ENCODE measurements around the gene LPP. TPM values are rescaled to one million over a fixed set of nuclear protein-coding genes. Genes with fewer than 3 reads are reported as not detected.

Gene LPP
- total RNA-seq, 1 donor from 2014 or later: 132 TPM

DNA sequence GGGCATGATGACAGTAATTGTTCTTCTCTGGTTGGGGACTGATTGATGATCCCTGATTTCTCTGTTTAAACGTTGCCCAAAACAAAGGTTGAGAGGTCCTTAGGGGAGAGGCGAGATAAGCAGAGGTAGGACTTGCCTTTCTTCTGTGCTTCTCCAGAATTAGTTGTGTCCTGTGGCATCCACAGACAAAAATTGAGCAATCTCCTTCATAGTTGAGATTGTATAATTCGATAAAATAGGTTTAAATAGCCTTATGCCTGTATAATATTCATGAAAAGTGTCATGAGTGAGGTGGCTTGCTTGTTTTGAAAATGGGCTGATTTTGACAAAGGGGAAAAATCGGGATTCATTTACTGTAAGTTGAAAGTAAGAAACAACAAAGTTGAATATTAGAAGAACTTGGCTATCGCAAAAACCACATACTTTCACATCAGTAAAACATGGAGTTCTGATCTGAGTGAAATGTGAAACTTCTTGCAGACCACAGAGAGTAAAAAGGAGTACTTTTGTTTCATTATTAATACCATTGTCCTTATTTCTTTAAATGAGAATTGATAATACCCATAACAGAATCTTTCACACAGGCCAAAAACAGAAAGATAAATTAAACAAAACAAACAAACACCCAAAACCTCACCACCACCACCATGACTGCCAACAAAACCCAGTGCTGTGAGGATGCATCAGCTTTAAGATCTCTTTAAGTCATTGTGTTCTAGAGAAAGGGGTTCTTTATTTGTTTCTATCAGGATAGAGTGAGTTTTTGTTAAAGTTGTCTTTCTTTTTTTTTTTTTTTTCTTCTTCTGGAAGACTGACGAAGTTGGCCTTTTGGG is 155.7 kb downstream of the LPP start:
- DNase-seq (ENCODE audit: low spot score in 2 of 2, unreplicated experiment in 2 of 2): no peak
- no peak for TF ChIP-seq CTCF (IDR thresholded peaks at IDR 0.05; ENCODE audit: unreplicated experiment)
- Mint-ChIP-seq H3K36me3 (peaks cover 5% of the 10 kb centered on the region), H3K27me3 (ENCODE audit: low read depth) (no peaks in the 10 kb centered on the region), H3K9me3 (no peaks in the 10 kb centered on the region), H3K27ac (no peak overlapping the region), H3K4me3 (no peak overlapping the region), H3K4me1 (no peaks in the 10 kb centered on the region)

GRCh38 chr3:188310270-188310710 is 156.3 kb downstream of the LPP start:
- Mint-ChIP-seq H3K4me1 (no peaks in the 10 kb centered on the region), H3K4me3 (no peak overlapping the region), H3K9me3 (no peaks in the 10 kb centered on the region), H3K27me3 (ENCODE audit: low read depth) (no peaks in the 10 kb centered on the region), H3K27ac (no peak overlapping the region), H3K36me3 (peaks cover 5% of the 10 kb centered on the region)
- no peak for TF ChIP-seq CTCF (IDR thresholded peaks at IDR 0.05; ENCODE audit: unreplicated experiment)
- DNase-seq (ENCODE audit: low spot score in 2 of 2, unreplicated experiment in 2 of 2): no peak

- peaks cover 6% of the 10 kb centered on the region for H3K4me1 Mint-ChIP-seq
- no peak overlapping the region for H3K27ac Mint-ChIP-seq
- no peak for TF ChIP-seq CTCF (IDR thresholded peaks at IDR 0.05; ENCODE audit: unreplicated experiment)
- no peaks in the 10 kb centered on the region for H3K9me3 Mint-ChIP-seq
- no peak overlapping the region for H3K4me3 Mint-ChIP-seq
- DNase-seq (ENCODE audit: low spot score in 2 of 2, unreplicated experiment in 2 of 2): no peak
- H3K36me3 Mint-ChIP-seq: no peaks in the 10 kb centered on the region
- no peaks in the 10 kb centered on the region for H3K27me3 Mint-ChIP-seq (ENCODE audit: low read depth)
Measured at GRCh38 chr3:188315553-188315952, 161.6 kb downstream of the LPP start.

DNA sequence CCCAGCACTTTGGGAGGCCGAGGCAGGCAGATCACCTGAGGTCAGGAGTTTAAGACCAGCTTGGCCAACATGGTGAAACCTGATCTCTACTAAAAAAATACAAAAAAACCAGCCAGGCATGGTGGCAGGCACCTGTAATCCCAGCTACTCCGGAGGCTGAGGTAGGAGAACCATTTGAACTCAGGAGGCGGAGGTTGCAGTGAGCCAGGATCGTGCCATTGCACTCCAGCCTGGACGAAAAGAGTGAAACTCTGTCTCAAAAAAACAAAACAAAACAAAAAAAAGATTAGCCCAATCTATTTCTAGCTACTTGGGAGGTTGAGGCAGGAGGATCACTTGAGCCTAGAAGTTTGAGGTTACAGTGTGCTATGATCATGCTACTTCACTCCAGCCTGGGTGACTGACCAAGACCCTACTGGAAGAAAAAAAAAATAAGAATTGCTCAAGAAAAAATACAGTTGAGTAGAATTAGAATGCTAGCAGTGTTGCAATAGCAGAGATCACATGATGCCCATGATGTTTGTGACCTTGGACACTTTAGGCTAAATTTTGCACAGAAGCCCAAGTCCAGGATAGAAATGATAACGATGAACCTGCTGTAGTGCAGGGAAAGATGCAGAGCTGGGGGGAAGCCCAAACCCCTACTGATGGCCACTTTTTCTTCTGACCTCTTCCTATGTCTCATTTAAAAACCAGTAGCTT is 162.2 kb downstream of the LPP start:
- no peak for TF ChIP-seq CTCF (IDR thresholded peaks at IDR 0.05; ENCODE audit: unreplicated experiment)
- H3K4me1 Mint-ChIP-seq: peaks cover 6% of the 10 kb centered on the region
- DNase-seq (ENCODE audit: low spot score in 2 of 2, unreplicated experiment in 2 of 2): no peak
- H3K4me3 Mint-ChIP-seq: no peak overlapping the region
- no peaks in the 10 kb centered on the region for H3K27me3 Mint-ChIP-seq (ENCODE audit: low read depth)
- no peaks in the 10 kb centered on the region for H3K36me3 Mint-ChIP-seq
- H3K9me3 Mint-ChIP-seq: no peaks in the 10 kb centered on the region
- no peak overlapping the region for H3K27ac Mint-ChIP-seq

DNA sequence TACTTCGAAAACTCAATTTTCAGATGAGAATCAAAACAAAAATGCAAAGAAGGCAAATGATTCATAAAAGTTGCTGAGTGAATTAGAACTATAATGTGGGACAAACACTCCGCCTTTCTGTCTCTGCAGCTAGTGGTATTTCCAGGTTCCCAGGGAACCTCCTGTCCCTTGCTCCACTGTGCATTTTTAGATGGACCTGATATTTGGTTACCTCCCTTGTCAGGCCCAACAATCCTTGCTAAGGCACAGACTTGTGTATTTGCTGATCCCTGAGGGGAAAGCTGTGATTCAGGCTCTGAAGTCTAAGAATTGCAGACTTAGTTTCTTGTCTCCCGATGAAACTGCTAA is 162.7 kb downstream of the LPP start:
- Mint-ChIP-seq H3K27ac (no peak overlapping the region), H3K27me3 (ENCODE audit: low read depth) (no peaks in the 10 kb centered on the region), H3K36me3 (no peaks in the 10 kb centered on the region), H3K4me1 (peaks cover 6% of the 10 kb centered on the region), H3K4me3 (no peak overlapping the region), H3K9me3 (no peaks in the 10 kb centered on the region)
- no peak for DNase-seq (ENCODE audit: low spot score in 2 of 2, unreplicated experiment in 2 of 2)
- TF ChIP-seq CTCF (IDR thresholded peaks at IDR 0.05; ENCODE audit: unreplicated experiment): no peak

Data from mesothelial cell of epicardium (in vitro differentiated cells).